ENCODE results near the gene GNB1L. TPM values are rescaled to one million over a fixed set of nuclear protein-coding genes. Genes with fewer than 3 reads are reported as not detected.

The GNB1L gene
- total RNA-seq, 1 experiment from 2014 or later, result 18.0 TPM

DNA sequence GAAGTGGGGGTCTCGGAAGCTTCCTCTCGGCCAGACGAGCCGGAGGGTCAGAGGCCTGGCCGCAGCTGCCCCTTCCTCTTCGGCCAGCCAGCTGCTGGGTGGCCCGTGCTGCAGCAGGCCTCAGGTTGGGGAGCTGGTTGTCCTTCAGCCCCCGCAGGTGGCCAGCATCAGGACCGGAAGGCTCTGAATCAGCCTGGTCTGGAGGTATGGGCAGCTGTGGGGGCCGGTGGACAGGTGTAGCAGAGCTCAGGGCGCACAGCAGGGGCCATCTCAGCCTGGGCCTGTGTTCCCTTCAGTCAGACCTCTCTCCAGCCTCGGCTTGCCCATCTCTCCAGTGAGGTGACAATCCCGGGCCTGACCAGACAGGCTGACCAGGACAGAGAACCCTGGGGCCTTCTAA lies 107.9 kb downstream of the GNB1L start:
- ATAC-seq (no peak), DNase-seq (ENCODE audit: low spot score) (no peak)
- Mint-ChIP-seq H3K27me3 (ENCODE audit: low read depth) (peaks cover 1% of the 10 kb centered on the region; the same call in 1 of the 2 replicates), H3K4me3 (no peak overlapping the region), H3K27ac (no peak overlapping the region), H3K36me3 (no peaks in the 10 kb centered on the region), H3K4me1 (0 out of 2 replicates have a peak, but pooled peaks cover 2% of the 10 kb centered on the region), H3K9me3 (no peaks in the 10 kb centered on the region)
- TF ChIP-seq TCF7 (CRISPR knock-in tag; IDR thresholded peaks at IDR 0.05; ENCODE audit: low read depth), result no peak
- TF ChIP-seq, protein P1, sequence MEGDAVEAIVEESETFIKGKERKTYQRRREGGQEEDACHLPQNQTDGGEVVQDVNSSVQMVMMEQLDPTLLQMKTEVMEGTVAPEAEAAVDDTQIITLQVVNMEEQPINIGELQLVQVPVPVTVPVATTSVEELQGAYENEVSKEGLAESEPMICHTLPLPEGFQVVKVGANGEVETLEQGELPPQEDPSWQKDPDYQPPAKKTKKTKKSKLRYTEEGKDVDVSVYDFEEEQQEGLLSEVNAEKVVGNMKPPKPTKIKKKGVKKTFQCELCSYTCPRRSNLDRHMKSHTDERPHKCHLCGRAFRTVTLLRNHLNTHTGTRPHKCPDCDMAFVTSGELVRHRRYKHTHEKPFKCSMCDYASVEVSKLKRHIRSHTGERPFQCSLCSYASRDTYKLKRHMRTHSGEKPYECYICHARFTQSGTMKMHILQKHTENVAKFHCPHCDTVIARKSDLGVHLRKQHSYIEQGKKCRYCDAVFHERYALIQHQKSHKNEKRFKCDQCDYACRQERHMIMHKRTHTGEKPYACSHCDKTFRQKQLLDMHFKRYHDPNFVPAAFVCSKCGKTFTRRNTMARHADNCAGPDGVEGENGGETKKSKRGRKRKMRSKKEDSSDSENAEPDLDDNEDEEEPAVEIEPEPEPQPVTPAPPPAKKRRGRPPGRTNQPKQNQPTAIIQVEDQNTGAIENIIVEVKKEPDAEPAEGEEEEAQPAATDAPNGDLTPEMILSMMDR (IDR thresholded peaks at IDR 0.05), result no peak
- no peak for TF ChIP-seq GABPB1 (CRISPR knock-in tag; IDR thresholded peaks at IDR 0.05)
- TF ChIP-seq SMAD4 (CRISPR knock-in tag; IDR thresholded peaks at IDR 0.05), result no peak
- TF ChIP-seq NFE2L1 (CRISPR knock-in tag; IDR thresholded peaks at IDR 0.05), result no peak
- TF ChIP-seq E2F1 (CRISPR knock-in tag; IDR thresholded peaks at IDR 0.05), result no peak
- TF ChIP-seq, protein P2, sequence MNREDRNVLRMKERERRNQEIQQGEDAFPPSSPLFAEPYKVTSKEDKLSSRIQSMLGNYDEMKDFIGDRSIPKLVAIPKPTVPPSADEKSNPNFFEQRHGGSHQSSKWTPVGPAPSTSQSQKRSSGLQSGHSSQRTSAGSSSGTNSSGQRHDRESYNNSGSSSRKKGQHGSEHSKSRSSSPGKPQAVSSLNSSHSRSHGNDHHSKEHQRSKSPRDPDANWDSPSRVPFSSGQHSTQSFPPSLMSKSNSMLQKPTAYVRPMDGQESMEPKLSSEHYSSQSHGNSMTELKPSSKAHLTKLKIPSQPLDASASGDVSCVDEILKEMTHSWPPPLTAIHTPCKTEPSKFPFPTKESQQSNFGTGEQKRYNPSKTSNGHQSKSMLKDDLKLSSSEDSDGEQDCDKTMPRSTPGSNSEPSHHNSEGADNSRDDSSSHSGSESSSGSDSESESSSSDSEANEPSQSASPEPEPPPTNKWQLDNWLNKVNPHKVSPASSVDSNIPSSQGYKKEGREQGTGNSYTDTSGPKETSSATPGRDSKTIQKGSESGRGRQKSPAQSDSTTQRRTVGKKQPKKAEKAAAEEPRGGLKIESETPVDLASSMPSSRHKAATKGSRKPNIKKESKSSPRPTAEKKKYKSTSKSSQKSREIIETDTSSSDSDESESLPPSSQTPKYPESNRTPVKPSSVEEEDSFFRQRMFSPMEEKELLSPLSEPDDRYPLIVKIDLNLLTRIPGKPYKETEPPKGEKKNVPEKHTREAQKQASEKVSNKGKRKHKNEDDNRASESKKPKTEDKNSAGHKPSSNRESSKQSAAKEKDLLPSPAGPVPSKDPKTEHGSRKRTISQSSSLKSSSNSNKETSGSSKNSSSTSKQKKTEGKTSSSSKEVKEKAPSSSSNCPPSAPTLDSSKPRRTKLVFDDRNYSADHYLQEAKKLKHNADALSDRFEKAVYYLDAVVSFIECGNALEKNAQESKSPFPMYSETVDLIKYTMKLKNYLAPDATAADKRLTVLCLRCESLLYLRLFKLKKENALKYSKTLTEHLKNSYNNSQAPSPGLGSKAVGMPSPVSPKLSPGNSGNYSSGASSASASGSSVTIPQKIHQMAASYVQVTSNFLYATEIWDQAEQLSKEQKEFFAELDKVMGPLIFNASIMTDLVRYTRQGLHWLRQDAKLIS (CRISPR knock-in tag; IDR thresholded peaks at IDR 0.05; ENCODE audit: borderline replicate concordance), result no peak
- TF ChIP-seq, protein P3, sequence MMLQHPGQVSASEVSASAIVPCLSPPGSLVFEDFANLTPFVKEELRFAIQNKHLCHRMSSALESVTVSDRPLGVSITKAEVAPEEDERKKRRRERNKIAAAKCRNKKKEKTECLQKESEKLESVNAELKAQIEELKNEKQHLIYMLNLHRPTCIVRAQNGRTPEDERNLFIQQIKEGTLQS (CRISPR knock-in tag; conservative IDR thresholded peaks at IDR 0.05), result no peak
- no peak for TF ChIP-seq TEAD1 (CRISPR knock-in tag; IDR thresholded peaks at IDR 0.05)
- TF ChIP-seq ZNF317 (CRISPR knock-in tag; IDR thresholded peaks at IDR 0.05; ENCODE audit: borderline replicate concordance, low read depth), result no peak
- no peak for TF ChIP-seq CREB1 (CRISPR knock-in tag; IDR thresholded peaks at IDR 0.05)
- no peak for TF ChIP-seq GRHL2 (CRISPR knock-in tag; IDR thresholded peaks at IDR 0.05; ENCODE audit: insufficient replicate concordance, severe bottlenecking)
- TF ChIP-seq RELA (CRISPR knock-in tag; IDR thresholded peaks at IDR 0.05; ENCODE audit: borderline replicate concordance), result no peak
- no peak for TF ChIP-seq ESRRA (CRISPR knock-in tag; IDR thresholded peaks at IDR 0.05; ENCODE audit: borderline replicate concordance)
- TF ChIP-seq, protein P4, sequence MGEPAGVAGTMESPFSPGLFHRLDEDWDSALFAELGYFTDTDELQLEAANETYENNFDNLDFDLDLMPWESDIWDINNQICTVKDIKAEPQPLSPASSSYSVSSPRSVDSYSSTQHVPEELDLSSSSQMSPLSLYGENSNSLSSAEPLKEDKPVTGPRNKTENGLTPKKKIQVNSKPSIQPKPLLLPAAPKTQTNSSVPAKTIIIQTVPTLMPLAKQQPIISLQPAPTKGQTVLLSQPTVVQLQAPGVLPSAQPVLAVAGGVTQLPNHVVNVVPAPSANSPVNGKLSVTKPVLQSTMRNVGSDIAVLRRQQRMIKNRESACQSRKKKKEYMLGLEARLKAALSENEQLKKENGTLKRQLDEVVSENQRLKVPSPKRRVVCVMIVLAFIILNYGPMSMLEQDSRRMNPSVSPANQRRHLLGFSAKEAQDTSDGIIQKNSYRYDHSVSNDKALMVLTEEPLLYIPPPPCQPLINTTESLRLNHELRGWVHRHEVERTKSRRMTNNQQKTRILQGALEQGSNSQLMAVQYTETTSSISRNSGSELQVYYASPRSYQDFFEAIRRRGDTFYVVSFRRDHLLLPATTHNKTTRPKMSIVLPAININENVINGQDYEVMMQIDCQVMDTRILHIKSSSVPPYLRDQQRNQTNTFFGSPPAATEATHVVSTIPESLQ (CRISPR knock-in tag; IDR thresholded peaks at IDR 0.05), result no peak
- no peak for TF ChIP-seq JAZF1 (CRISPR knock-in tag; IDR thresholded peaks at IDR 0.05)
- TF ChIP-seq ZNF416 (CRISPR knock-in tag; IDR thresholded peaks at IDR 0.05), result no peak
- no peak for TF ChIP-seq FOXP1 (CRISPR knock-in tag; IDR thresholded peaks at IDR 0.05; ENCODE audit: borderline replicate concordance)
- ChIA-PET POLR2A (no interaction called here), CTCF (interaction anchor here (0.8 to 4.4 kb wide), 7 partner anchors 10 to 207 kb away, joined by 3 to 42 read pairs (median 5); partner anchors contain the start of gene GP1BB)

All from WTC11 (cell line).